OCI-LY7 (cell line): ENCODE data around the gene ICAM1. TPM values are rescaled to one million over a fixed set of nuclear protein-coding genes. Genes with fewer than 3 reads are reported as not detected.

ENCODE experiments used
- BruUV-seq: library from RNA; stranded (reverse); fragments of 400-500 nt; replicated peaks from 2 replicates; lab custom pipeline; 2021; lab: Mats Ljungman, UMichigan
- CTCF ChIA-PET: fragments of 300-600 bp; sonication (Branson Sonifier 250); formaldehyde crosslinking; loops from one replicate; lab custom pipeline; 2022; ENCODE audit warnings: antibody characterized with exemption; ENCODE audit not compliant: unreplicated experiment; lab: Charles Lee
- POLR2A ChIA-PET: fragments of 300-600 bp; sonication (Branson Sonifier 250); formaldehyde crosslinking; loops from one replicate; lab custom pipeline; 2022; ENCODE audit warnings: antibody characterized with exemption; lab: Charles Lee
- DNase-seq: peaks from one replicate; pipeline ENCODE4 v3.0.0-alpha.2; 2015; ENCODE audit warnings: low spot score
- H2AFZ ChIP-seq: fragments of 200-600 bp; sonication (generic), shearing (Covaris generic); 2 replicates; pipeline ENCODE4 v1.6.1; 2014; ENCODE audit warnings: mild to moderate bottlenecking, antibody characterized with exemption, low read length, moderate library complexity
- H3K27ac ChIP-seq: fragments of 200-600 bp; sonication (generic); 2 replicates; pipeline ENCODE4 v1.5.1; 2014; ENCODE audit warnings: mixed run types, low read depth, mild to moderate bottlenecking, moderate library complexity, low read length, inconsistent platforms; ENCODE audit not compliant: poor library complexity, severe bottlenecking
- H3K36me3 ChIP-seq: fragments of 200-600 bp; sonication (generic); 2 replicates; pipeline ENCODE4 v1.6.1; 2014; ENCODE audit warnings: mild to moderate bottlenecking, antibody characterized with exemption, low read length, moderate library complexity, mixed read lengths; ENCODE audit not compliant: insufficient read depth
- H3K4me1 ChIP-seq: fragments of 200-600 bp; sonication (generic); 2 replicates; pipeline ENCODE4 v1.5.1; 2014; ENCODE audit warnings: mild to moderate bottlenecking, low read length; ENCODE audit not compliant: insufficient read depth, poor library complexity, severe bottlenecking
- H3K4me2 ChIP-seq: fragments of 200-600 bp; sonication (generic); 2 replicates; pipeline ENCODE4 v1.6.1; 2014; ENCODE audit warnings: mild to moderate bottlenecking, low read length
- H3K4me3 ChIP-seq: fragments of 200-600 bp; sonication (generic); 2 replicates; pipeline ENCODE4 v1.5.1; 2014; ENCODE audit warnings: mild to moderate bottlenecking, low read depth, low read length; ENCODE audit not compliant: poor library complexity, severe bottlenecking
- H3K79me2 ChIP-seq: fragments of 200-600 bp; sonication (generic); 2 replicates; pipeline ENCODE4 v1.6.1; 2016; ENCODE audit warnings: low read depth, mild to moderate bottlenecking, low read length, moderate library complexity, mixed read lengths; ENCODE audit not compliant: insufficient read depth
- H3K9me2 ChIP-seq: fragments of 200-600 bp; sonication (generic); 2 replicates; pipeline ENCODE4 v1.6.1; 2016; ENCODE audit warnings: mild to moderate bottlenecking, low read length, mixed read lengths; ENCODE audit not compliant: insufficient read depth
- H3K9me3 ChIP-seq: fragments of 200-600 bp; sonication (generic); 2 replicates; pipeline ENCODE4 v1.6.1; 2014; ENCODE audit warnings: mild to moderate bottlenecking, mixed run types, low read length, mixed read lengths
- H4K20me1 ChIP-seq: fragments of 200-600 bp; sonication (generic); 2 replicates; pipeline ENCODE4 v1.6.1; 2014; ENCODE audit warnings: mild to moderate bottlenecking, antibody characterized with exemption, low read length, moderate library complexity, mixed read lengths; ENCODE audit not compliant: insufficient read depth
- EZH2phosphoT487 ChIP-seq: fragments of 200-600 bp; sonication (generic); IDR thresholded peaks from 2 replicates; pipeline ENCODE4 v1.6.1; 2018; ENCODE audit warnings: low read depth, borderline replicate concordance, mild to moderate bottlenecking, mixed run types, antibody characterized with exemption, low read length, moderate library complexity, mixed read lengths
- intact Hi-C: fragments of 100-400 bp; cut with micrococcal nuclease; formaldehyde crosslinking; loops from one replicate; pipeline ENCODE4 v1.10.0; 2022; ENCODE audit not compliant: unreplicated experiment
- total RNA-seq, 2 experiments: library from RNA; depleted of rRNA in 1 of 2; stranded (reverse); fragments of >200 nt in 1 of 2; shearing (Covaris generic) in 1 of 2; gene quantifications; 2 replicates each; pipeline ENCODE4 v1.2.3, GENCODE V29; 2014 to 2022
- TF ChIP-seq, protein P1 (sequence below): fragments of 200-600 bp; sonication (generic); conservative IDR thresholded peaks from 2 replicates; pipeline ENCODE4 v1.5.1; 2014; ENCODE audit warnings: mild to moderate bottlenecking, antibody characterized with exemption, low read length, moderate library complexity, mixed read lengths

The ICAM1 gene
- total RNA-seq, 2 experiments from 2014 or later, result 12.0 to 13.4 TPM

DNA sequence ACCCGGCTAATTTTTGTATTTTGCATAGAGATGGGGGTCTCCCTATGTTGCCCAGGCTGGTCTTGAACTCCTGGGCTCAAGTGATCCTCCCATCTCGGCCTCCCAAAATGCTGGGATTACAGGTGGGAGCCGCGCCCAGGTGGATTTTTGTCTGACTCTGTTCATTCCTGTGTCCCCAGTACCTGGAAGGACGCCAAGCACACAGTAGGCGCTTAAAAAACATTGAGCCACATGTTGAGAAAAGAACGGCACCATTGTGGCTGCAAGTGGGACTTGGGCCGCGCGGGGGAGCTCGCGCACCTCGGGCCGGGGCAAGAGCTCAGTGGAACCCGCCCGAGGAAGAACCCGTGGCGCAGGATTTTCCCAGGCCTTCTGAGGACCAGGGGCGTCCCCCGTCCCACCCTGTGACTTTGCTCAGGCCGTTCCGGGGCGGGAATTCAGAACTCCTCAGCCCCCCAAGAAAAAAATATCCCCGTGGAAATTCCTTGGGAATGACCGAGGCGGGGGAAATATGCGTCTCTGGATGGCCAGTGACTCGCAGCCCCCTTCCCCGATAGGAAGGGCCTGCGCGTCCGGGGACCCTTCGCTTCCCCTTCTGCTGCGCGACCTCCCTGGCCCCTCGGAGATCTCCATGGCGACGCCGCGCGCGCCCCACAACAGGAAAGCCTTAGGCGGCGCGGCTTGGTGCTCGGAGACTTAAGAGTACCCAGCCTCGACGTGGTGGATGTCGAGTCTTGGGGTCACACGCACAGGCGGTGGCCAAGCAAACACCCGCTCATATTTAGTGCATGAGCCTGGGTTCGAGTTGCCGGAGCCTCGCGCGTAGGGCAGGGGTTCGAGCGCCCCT, 1.4 kb upstream of the ICAM1 start:
- H3K9me3 ChIP-seq, result no peaks in the 10 kb centered on the region
- no peaks in the 10 kb centered on the region for H4K20me1 ChIP-seq
- H3K4me3 ChIP-seq, result peak overlapping the region; percentile 66
- 0 out of 2 replicates have a peak, but pooled peaks cover under 1% of the 10 kb centered on the region for H3K36me3 ChIP-seq
- ChIA-PET CTCF (interaction anchor here (0.5 to 0.9 kb wide), 3 partner anchors 10 to 69 kb away, joined by 3 read pairs; partner anchors contain the start of gene ICAM5), POLR2A (interaction anchor here (0.6 to 2.4 kb wide), 3 partner anchors 64 to 655 kb away, joined by 3 to 14 read pairs (median 4); partner anchors contain the start of genes RAVER1 and TYK2)
- BruUV-seq, result no TSS peak
- H3K4me2 ChIP-seq, result peak overlapping the region; percentile 86
- peak; percentile 82 for DNase-seq
- peak overlapping the region; percentile 61; the same call in 1 of the 2 replicates for H2AFZ ChIP-seq
- H3K9me2 ChIP-seq, result no peaks in the 10 kb centered on the region
- H3K27ac ChIP-seq, result no peak overlapping the region
- H3K79me2 ChIP-seq, result 0 out of 2 replicates have a peak, but pooled peaks cover 5% of the 10 kb centered on the region
- intact Hi-C loops, result loop anchor here (1.0 to 2.0 kb wide), 4 partner anchors 63 to 120 kb away; partner anchors contain the start of genes RAVER1 and TYK2
- H3K4me1 ChIP-seq, result peaks cover 31% of the 10 kb centered on the region
- TF ChIP-seq, protein P1, sequence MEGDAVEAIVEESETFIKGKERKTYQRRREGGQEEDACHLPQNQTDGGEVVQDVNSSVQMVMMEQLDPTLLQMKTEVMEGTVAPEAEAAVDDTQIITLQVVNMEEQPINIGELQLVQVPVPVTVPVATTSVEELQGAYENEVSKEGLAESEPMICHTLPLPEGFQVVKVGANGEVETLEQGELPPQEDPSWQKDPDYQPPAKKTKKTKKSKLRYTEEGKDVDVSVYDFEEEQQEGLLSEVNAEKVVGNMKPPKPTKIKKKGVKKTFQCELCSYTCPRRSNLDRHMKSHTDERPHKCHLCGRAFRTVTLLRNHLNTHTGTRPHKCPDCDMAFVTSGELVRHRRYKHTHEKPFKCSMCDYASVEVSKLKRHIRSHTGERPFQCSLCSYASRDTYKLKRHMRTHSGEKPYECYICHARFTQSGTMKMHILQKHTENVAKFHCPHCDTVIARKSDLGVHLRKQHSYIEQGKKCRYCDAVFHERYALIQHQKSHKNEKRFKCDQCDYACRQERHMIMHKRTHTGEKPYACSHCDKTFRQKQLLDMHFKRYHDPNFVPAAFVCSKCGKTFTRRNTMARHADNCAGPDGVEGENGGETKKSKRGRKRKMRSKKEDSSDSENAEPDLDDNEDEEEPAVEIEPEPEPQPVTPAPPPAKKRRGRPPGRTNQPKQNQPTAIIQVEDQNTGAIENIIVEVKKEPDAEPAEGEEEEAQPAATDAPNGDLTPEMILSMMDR, result peak; percentile 94
- no peak for TF ChIP-seq EZH2phosphoT487

DNA sequence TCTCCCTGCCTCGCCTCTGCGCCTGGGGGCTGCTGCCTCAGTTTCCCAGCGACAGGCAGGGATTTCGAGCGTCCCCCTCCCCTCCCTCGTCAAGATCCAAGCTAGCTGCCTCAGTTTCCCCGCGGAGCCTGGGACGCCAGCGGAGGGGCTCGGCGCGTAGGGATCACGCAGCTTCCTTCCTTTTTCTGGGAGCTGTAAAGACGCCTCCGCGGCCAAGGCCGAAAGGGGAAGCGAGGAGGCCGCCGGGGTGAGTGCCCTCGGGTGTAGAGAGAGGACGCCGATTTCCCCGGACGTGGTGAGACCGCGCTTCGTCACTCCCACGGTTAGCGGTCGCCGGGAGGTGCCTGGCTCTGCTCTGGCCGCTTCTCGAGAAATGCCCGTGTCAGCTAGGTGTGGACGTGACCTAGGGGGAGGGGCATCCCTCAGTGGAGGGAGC, 722 bp upstream of the ICAM1 start:
- Histone ChIP-seq H3K9me2 (no peaks in the 10 kb centered on the region), H3K9me3 (no peaks in the 10 kb centered on the region), H2AFZ (peak overlapping the region; percentile 61; the same call in 1 of the 2 replicates), H4K20me1 (no peaks in the 10 kb centered on the region), H3K27ac (peak overlapping the region; percentile 75), H3K79me2 (0 out of 2 replicates have a peak, but pooled peaks cover 5% of the 10 kb centered on the region), H3K36me3 (0 out of 2 replicates have a peak, but pooled peaks cover 3% of the 10 kb centered on the region), H3K4me3 (peak overlapping the region; percentile 66), H3K4me1 (peaks cover 31% of the 10 kb centered on the region), H3K4me2 (peak overlapping the region; percentile 86)
- intact Hi-C loops, result no loop called here
- DNase-seq, result no peak
- POLR2A ChIA-PET, result interaction anchor here (1.2 to 2.4 kb wide), 4 partner anchors 10 to 111 kb away, joined by 4 to 14 read pairs (median 8); partner anchors contain the start of genes ICAM5, RAVER1 and TYK2
- BruUV-seq, result no TSS peak
- CTCF ChIA-PET, result interaction anchor here (0.9 kb wide), 1 partner anchor 69 kb away, joined by 3 read pairs; no protein-coding TSS in a partner anchor
- TF ChIP-seq, protein P1, result no peak
- no peak for TF ChIP-seq EZH2phosphoT487
